ENCODE measurements around the gene STOX2.
"Not testable (repeated sequence)": the region's sequence is repeated elsewhere in the genome, so short reads cannot be mapped to it uniquely, and the experiment has no call there.

STOX2 gene

GRCh38 chr4:184041156-184041555, 136.0 kb downstream of the STOX2 start:
- Histone ChIP-seq H4K8ac (ENCODE audit: low read depth, low read length) (no peak overlapping the region), H2BK5ac (ENCODE audit: low read length) (no peak overlapping the region), H3K4me3 (ENCODE audit: low read length) (no peak overlapping the region), H2AK5ac (ENCODE audit: low read length) (no peak overlapping the region), H3K4me1 (ENCODE audit: control insufficient read depth, low read depth, low read length) (peaks cover 4% of the 10 kb centered on the region), H4K5ac (ENCODE audit: low read length) (no peak overlapping the region), H2BK120ac (ENCODE audit: low read depth, low read length) (no peak overlapping the region), H2BK15ac (replicated peaks; ENCODE audit: low read depth) (no peak overlapping the region), H3K4me2 (ENCODE audit: low read length) (no peak overlapping the region), H3K79me1 (ENCODE audit: low read length) (no peaks in the 10 kb centered on the region), H3K23ac (ENCODE audit: low read length) (no peak overlapping the region), H3K27ac (ENCODE audit: low read depth, low read length) (no peak overlapping the region), H3K36me3 (ENCODE audit: control insufficient read depth, insufficient read depth, low read length) (no peaks in the 10 kb centered on the region), H3K18ac (ENCODE audit: low read length) (no peak overlapping the region), H3K79me2 (ENCODE audit: control insufficient read depth, insufficient read depth, low read length) (no peaks in the 10 kb centered on the region), H3K9ac (ENCODE audit: low read length) (no peak overlapping the region), H3K56ac (ENCODE audit: low read length) (no peak overlapping the region), H3K4ac (ENCODE audit: low read depth, low read length) (no peak overlapping the region), H3K27me3 (ENCODE audit: insufficient read depth, low read length, poor library complexity) (no peaks in the 10 kb centered on the region)
- no CpG with 5 or more reads among the region's 10 CpGs for WGBS (ENCODE audit: extremely low coverage, insufficient coverage, low lambda C conversion rate)
- DNase-seq = no peak

GRCh38 chr4:184046148-184046547, 141.0 kb downstream of the STOX2 start:
- Histone ChIP-seq H3K23ac (ENCODE audit: low read length) (no peak overlapping the region), H3K4ac (ENCODE audit: low read depth, low read length) (no peak overlapping the region), H3K56ac (ENCODE audit: low read length) (no peak overlapping the region), H2BK120ac (ENCODE audit: low read depth, low read length) (no peak overlapping the region), H2AK5ac (ENCODE audit: low read length) (no peak overlapping the region), H3K4me1 (ENCODE audit: control insufficient read depth, low read depth, low read length) (no peaks in the 10 kb centered on the region), H4K8ac (ENCODE audit: low read depth, low read length) (no peak overlapping the region), H3K9ac (ENCODE audit: low read length) (no peak overlapping the region), H3K36me3 (ENCODE audit: control insufficient read depth, insufficient read depth, low read length) (no peaks in the 10 kb centered on the region), H3K79me1 (ENCODE audit: low read length) (no peaks in the 10 kb centered on the region), H2BK15ac (replicated peaks; ENCODE audit: low read depth) (no peak overlapping the region), H3K79me2 (ENCODE audit: control insufficient read depth, insufficient read depth, low read length) (no peaks in the 10 kb centered on the region), H3K27ac (ENCODE audit: low read depth, low read length) (no peak overlapping the region), H3K18ac (ENCODE audit: low read length) (no peak overlapping the region), H4K5ac (ENCODE audit: low read length) (no peak overlapping the region), H3K4me3 (ENCODE audit: low read length) (no peak overlapping the region), H3K4me2 (ENCODE audit: low read length) (no peak overlapping the region), H3K27me3 (ENCODE audit: insufficient read depth, low read length, poor library complexity) (no peaks in the 10 kb centered on the region), H2BK5ac (ENCODE audit: low read length) (no peak overlapping the region)
- no peak for DNase-seq
- no CpG with 5 or more reads among the region's 1 CpG for WGBS (ENCODE audit: extremely low coverage, insufficient coverage, low lambda C conversion rate)

GRCh38 chr4:184051262-184051661, 146.2 kb downstream of the STOX2 start:
- H2BK15ac ChIP-seq (replicated peaks; ENCODE audit: low read depth); DNase-seq: not testable (repeated sequence)
- no CpG with 5 or more reads among the region's 4 CpGs for WGBS (ENCODE audit: extremely low coverage, insufficient coverage, low lambda C conversion rate)

DNA sequence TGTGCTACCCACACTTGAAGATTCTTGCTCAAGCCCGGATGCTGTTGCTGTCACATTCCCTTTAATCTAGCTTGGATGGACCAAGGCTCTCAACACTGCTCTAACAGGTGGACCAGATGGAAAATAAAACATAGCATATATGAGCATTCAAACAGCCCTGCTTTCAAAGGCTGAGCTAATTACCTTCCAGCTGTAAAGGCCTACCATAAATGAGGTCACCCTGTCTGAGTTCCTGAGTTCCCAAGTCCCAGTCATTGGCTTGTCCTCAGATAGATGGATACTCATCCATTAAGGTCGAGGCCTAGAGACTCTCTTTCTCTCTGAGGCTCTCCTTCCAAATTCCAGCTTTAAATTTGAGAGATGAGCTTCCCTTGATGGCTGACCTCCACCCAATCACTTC, 147.5 kb downstream of the STOX2 start:
- Histone ChIP-seq H3K4ac (ENCODE audit: low read depth, low read length) (no peak overlapping the region), H2BK15ac (replicated peaks; ENCODE audit: low read depth) (no peak overlapping the region), H3K36me3 (ENCODE audit: control insufficient read depth, insufficient read depth, low read length) (no peaks in the 10 kb centered on the region), H3K4me1 (ENCODE audit: control insufficient read depth, low read depth, low read length) (no peaks in the 10 kb centered on the region), H4K8ac (ENCODE audit: low read depth, low read length) (no peak overlapping the region), H3K4me3 (ENCODE audit: low read length) (no peak overlapping the region), H3K79me1 (ENCODE audit: low read length) (no peaks in the 10 kb centered on the region), H2AK5ac (ENCODE audit: low read length) (no peak overlapping the region), H4K5ac (ENCODE audit: low read length) (no peak overlapping the region), H3K18ac (ENCODE audit: low read length) (no peak overlapping the region), H3K9ac (ENCODE audit: low read length) (no peak overlapping the region), H3K27ac (ENCODE audit: low read depth, low read length) (no peak overlapping the region), H2BK5ac (ENCODE audit: low read length) (no peak overlapping the region), H2BK120ac (ENCODE audit: low read depth, low read length) (no peak overlapping the region), H3K4me2 (ENCODE audit: low read length) (no peak overlapping the region), H3K23ac (ENCODE audit: low read length) (no peak overlapping the region), H3K79me2 (ENCODE audit: control insufficient read depth, insufficient read depth, low read length) (no peaks in the 10 kb centered on the region), H3K56ac (ENCODE audit: low read length) (no peak overlapping the region), H3K27me3 (ENCODE audit: insufficient read depth, low read length, poor library complexity) (no peaks in the 10 kb centered on the region)
- DNase-seq = no peak
- WGBS (ENCODE audit: extremely low coverage, insufficient coverage, low lambda C conversion rate) = no CpG with 5 or more reads among the region's 2 CpGs

More at GRCh38 chr4:184051262-184051661, 146.2 kb downstream of the STOX2 start:
- not testable (repeated sequence) for H3K4ac ChIP-seq (ENCODE audit: low read depth, low read length); H3K56ac ChIP-seq (ENCODE audit: low read length); H3K4me1 ChIP-seq (ENCODE audit: control insufficient read depth, low read depth, low read length); H2BK120ac ChIP-seq (ENCODE audit: low read depth, low read length); H4K5ac ChIP-seq (ENCODE audit: low read length); H3K9ac ChIP-seq (ENCODE audit: low read length); H3K18ac ChIP-seq (ENCODE audit: low read length); H3K36me3 ChIP-seq (ENCODE audit: control insufficient read depth, insufficient read depth, low read length); H2BK5ac ChIP-seq (ENCODE audit: low read length); H3K27ac ChIP-seq (ENCODE audit: low read depth, low read length); H3K27me3 ChIP-seq (ENCODE audit: insufficient read depth, low read length, poor library complexity); H3K4me3 ChIP-seq (ENCODE audit: low read length); H3K23ac ChIP-seq (ENCODE audit: low read length); H4K8ac ChIP-seq (ENCODE audit: low read depth, low read length); H3K4me2 ChIP-seq (ENCODE audit: low read length); H2AK5ac ChIP-seq (ENCODE audit: low read length); H3K79me1 ChIP-seq (ENCODE audit: low read length); H3K79me2 ChIP-seq (ENCODE audit: control insufficient read depth, insufficient read depth, low read length)

DNA sequence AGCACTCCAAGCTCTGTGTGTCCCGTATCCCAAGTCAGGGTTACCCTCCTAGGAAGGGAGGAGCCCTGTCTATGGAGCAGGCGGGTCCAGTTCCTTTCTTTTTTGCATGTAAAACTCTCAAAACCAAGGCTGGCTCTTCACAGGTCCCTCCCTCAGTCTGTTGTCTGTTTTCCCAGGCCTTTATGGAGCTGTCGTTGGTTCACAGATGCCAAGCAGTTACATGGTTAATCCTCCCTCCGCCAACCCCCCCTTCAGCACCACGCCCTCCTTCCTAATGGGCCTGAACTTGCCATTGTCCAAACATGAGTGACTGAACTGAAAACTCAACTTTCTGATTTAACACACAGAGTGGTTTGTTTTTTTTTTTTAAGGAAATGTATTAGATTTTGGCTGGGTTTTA, 148.3 kb downstream of the STOX2 start:
- no peaks in the 10 kb centered on the region for H3K36me3 ChIP-seq (ENCODE audit: control insufficient read depth, insufficient read depth, low read length)
- WGBS (ENCODE audit: extremely low coverage, insufficient coverage, low lambda C conversion rate) = no CpG with 5 or more reads among the region's 5 CpGs
- no peak overlapping the region for H2AK5ac ChIP-seq (ENCODE audit: low read length)
- no peaks in the 10 kb centered on the region for H3K79me1 ChIP-seq (ENCODE audit: low read length)
- no peak overlapping the region for H2BK120ac ChIP-seq (ENCODE audit: low read depth, low read length)
- no peak for DNase-seq
- no peak overlapping the region for H3K27ac ChIP-seq (ENCODE audit: low read depth, low read length)
- H3K79me2 ChIP-seq (ENCODE audit: control insufficient read depth, insufficient read depth, low read length) = no peaks in the 10 kb centered on the region
- H3K56ac ChIP-seq (ENCODE audit: low read length) = no peak overlapping the region
- no peak overlapping the region for H2BK5ac ChIP-seq (ENCODE audit: low read length)
- H3K23ac ChIP-seq (ENCODE audit: low read length) = no peak overlapping the region
- no peak overlapping the region for H3K4ac ChIP-seq (ENCODE audit: low read depth, low read length)
- H3K18ac ChIP-seq (ENCODE audit: low read length) = no peak overlapping the region
- H2BK15ac ChIP-seq (replicated peaks; ENCODE audit: low read depth) = no peak overlapping the region
- no peak overlapping the region for H3K4me2 ChIP-seq (ENCODE audit: low read length)
- H4K5ac ChIP-seq (ENCODE audit: low read length) = no peak overlapping the region
- no peak overlapping the region for H3K4me3 ChIP-seq (ENCODE audit: low read length)
- no peak overlapping the region for H4K8ac ChIP-seq (ENCODE audit: low read depth, low read length)
- no peaks in the 10 kb centered on the region for H3K27me3 ChIP-seq (ENCODE audit: insufficient read depth, low read length, poor library complexity)
- H3K9ac ChIP-seq (ENCODE audit: low read length) = no peak overlapping the region
- no peaks in the 10 kb centered on the region for H3K4me1 ChIP-seq (ENCODE audit: control insufficient read depth, low read depth, low read length)

- no peak overlapping the region for H2BK120ac ChIP-seq (ENCODE audit: low read depth, low read length)
- H4K5ac ChIP-seq (ENCODE audit: low read length) = no peak overlapping the region
- no peak overlapping the region for H3K23ac ChIP-seq (ENCODE audit: low read length)
- no peak overlapping the region for H3K27ac ChIP-seq (ENCODE audit: low read depth, low read length)
- H3K79me2 ChIP-seq (ENCODE audit: control insufficient read depth, insufficient read depth, low read length) = no peaks in the 10 kb centered on the region
- H3K18ac ChIP-seq (ENCODE audit: low read length) = no peak overlapping the region
- H3K9ac ChIP-seq (ENCODE audit: low read length) = no peak overlapping the region
- H3K4ac ChIP-seq (ENCODE audit: low read depth, low read length) = no peak overlapping the region
- H3K36me3 ChIP-seq (ENCODE audit: control insufficient read depth, insufficient read depth, low read length) = no peaks in the 10 kb centered on the region
- H2AK5ac ChIP-seq (ENCODE audit: low read length) = no peak overlapping the region
- no peaks in the 10 kb centered on the region for H3K27me3 ChIP-seq (ENCODE audit: insufficient read depth, low read length, poor library complexity)
- H3K4me2 ChIP-seq (ENCODE audit: low read length) = no peak overlapping the region
- no peak overlapping the region for H4K8ac ChIP-seq (ENCODE audit: low read depth, low read length)
- no peaks in the 10 kb centered on the region for H3K4me1 ChIP-seq (ENCODE audit: control insufficient read depth, low read depth, low read length)
- H2BK5ac ChIP-seq (ENCODE audit: low read length) = no peak overlapping the region
- no CpG with 5 or more reads among the region's 14 CpGs for WGBS (ENCODE audit: extremely low coverage, insufficient coverage, low lambda C conversion rate)
- no peak overlapping the region for H2BK15ac ChIP-seq (replicated peaks; ENCODE audit: low read depth)
- H3K56ac ChIP-seq (ENCODE audit: low read length) = no peak overlapping the region
- no peak overlapping the region for H3K4me3 ChIP-seq (ENCODE audit: low read length)
- H3K79me1 ChIP-seq (ENCODE audit: low read length) = no peaks in the 10 kb centered on the region
- no peak for DNase-seq
Measured at GRCh38 chr4:184056877-184057276, 151.8 kb downstream of the STOX2 start.
